Body of pancreas (tissue), 4 donors: ENCODE data around the gene TOPAZ1. TPM values are rescaled to one million over a fixed set of nuclear protein-coding genes. Genes with fewer than 3 reads are reported as not detected.

Source experiments
- ATAC-seq: fragments of 150-250 bp; one replicate; pipeline ENCODE4 v1.9.1; 2016
- DNase-seq, 4 donors: peaks; one replicate each; pipeline ENCODE4 v3.0.0-alpha.2; 2019
- H3K27ac ChIP-seq, 4 donors: fragments of 200-600 bp; sonication (generic); 1 replicate in 3 of 4; 2 replicates in 1 of 4; pipeline versions ENCODE4 v1.5.1 to v1.6.1; 2016 to 2019; ENCODE audit warnings: mild to moderate bottlenecking in 1 of 4, mixed read lengths in 1 of 4, moderate library complexity in 1 of 4
- H3K27me3 ChIP-seq, 2 donors: fragments of 200-600 bp; sonication (generic); one replicate each; pipeline ENCODE4 v1.6.0; 2016; ENCODE audit warnings: mild to moderate bottlenecking in 1 of 2
- H3K36me3 ChIP-seq, 2 donors: fragments of 200-600 bp; sonication (generic); replicated peaks in 1 of 2; 2 replicates each; pipeline ENCODE4 v1.5.1; 2016; ENCODE audit warnings: low read depth in 2 of 2; ENCODE audit not compliant: insufficient read depth in 1 of 2
- H3K4me1 ChIP-seq: fragments of 200-600 bp; sonication (generic); one replicate; pipeline ENCODE4 v1.6.0; 2016
- H3K4me3 ChIP-seq, 2 donors: fragments of 200-600 bp; sonication (generic); 1 replicate in 1 of 2; 2 replicates in 1 of 2; pipeline ENCODE4 v1.5.1; 2016 to 2019
- H3K9me3 ChIP-seq, 3 donors: fragments of 200-600 bp; sonication (generic); 1 replicate in 2 of 3; 2 replicates in 1 of 3; pipeline ENCODE4 v1.5.1; 2016
- POLR2A ChIP-seq, 3 donors: fragments of 450-650 bp; IDR thresholded peaks; one replicate each; pipeline ENCODE4 v1.6.1; 2016; ENCODE audit warnings: antibody characterized with exemption in 3 of 3, mild to moderate bottlenecking in 2 of 3
- WGBS, 2 donors: methylation state at CpG; one replicate each; pipeline ENCODE4 v1.1.5; 2017; 5-methylcytosine and 5-hydroxymethylcytosine counted together
- intact Hi-C: fragments of 100-400 bp; cut with DNase I; formaldehyde crosslinking; loops from one replicate; pipeline ENCODE4 v1.15.1; 2023
- total RNA-seq, 2 donors: library from RNA; depleted of rRNA; stranded (reverse); fragments of >200 nt; gene quantifications; one replicate each; pipeline ENCODE4 v1.1.0, GENCODE V29; 2016
- TF ChIP-seq, protein P1 (sequence below), 7 experiments: fragments of 450-650 bp in 4 of 7; fragments of 200-600 bp in 3 of 7; sonication (generic) in 3 of 7; IDR thresholded peaks; one replicate each; pipeline ENCODE4 v1.5.1; 2016 to 2019; ENCODE audit warnings: antibody characterized with exemption in 7 of 7

The TOPAZ1 gene
- total RNA-seq, 2 donors from 2014 or later: not detected

GRCh38 chr3:44208086-44208485 lies 33.6 kb upstream of the TOPAZ1 start:
- WGBS, 2 donors: 33 to 45% methylated on average over 1 of the region's 1 CpG
- intact Hi-C loops: loop anchor here (10.0 kb wide), 2 partner anchors 353 to 663 kb away; no protein-coding TSS in a partner anchor
- no peaks in the 10 kb centered on the region for H3K27me3 ChIP-seq
- no peak for ATAC-seq
- no peaks in the 10 kb centered on the region for H3K36me3 ChIP-seq
- no peak overlapping the region for H3K27ac ChIP-seq
- no peak for DNase-seq
- no peaks in the 10 kb centered on the region for H3K9me3 ChIP-seq
- no peak overlapping the region for H3K4me3 ChIP-seq
- no peaks in the 10 kb centered on the region for H3K4me1 ChIP-seq
- no peak for TF ChIP-seq POLR2A (IDR thresholded peaks at IDR 0.05)
- TF ChIP-seq, protein P1, sequence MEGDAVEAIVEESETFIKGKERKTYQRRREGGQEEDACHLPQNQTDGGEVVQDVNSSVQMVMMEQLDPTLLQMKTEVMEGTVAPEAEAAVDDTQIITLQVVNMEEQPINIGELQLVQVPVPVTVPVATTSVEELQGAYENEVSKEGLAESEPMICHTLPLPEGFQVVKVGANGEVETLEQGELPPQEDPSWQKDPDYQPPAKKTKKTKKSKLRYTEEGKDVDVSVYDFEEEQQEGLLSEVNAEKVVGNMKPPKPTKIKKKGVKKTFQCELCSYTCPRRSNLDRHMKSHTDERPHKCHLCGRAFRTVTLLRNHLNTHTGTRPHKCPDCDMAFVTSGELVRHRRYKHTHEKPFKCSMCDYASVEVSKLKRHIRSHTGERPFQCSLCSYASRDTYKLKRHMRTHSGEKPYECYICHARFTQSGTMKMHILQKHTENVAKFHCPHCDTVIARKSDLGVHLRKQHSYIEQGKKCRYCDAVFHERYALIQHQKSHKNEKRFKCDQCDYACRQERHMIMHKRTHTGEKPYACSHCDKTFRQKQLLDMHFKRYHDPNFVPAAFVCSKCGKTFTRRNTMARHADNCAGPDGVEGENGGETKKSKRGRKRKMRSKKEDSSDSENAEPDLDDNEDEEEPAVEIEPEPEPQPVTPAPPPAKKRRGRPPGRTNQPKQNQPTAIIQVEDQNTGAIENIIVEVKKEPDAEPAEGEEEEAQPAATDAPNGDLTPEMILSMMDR (IDR thresholded peaks at IDR 0.05): no peak

- H3K4me3 ChIP-seq: no peak overlapping the region
- H3K4me1 ChIP-seq: no peaks in the 10 kb centered on the region
- intact Hi-C loops: loop anchor here (10.0 kb wide), 2 partner anchors 354 to 664 kb away; no protein-coding TSS in a partner anchor
- TF ChIP-seq, protein P1 (IDR thresholded peaks at IDR 0.05): no peak
- no peak for TF ChIP-seq POLR2A (IDR thresholded peaks at IDR 0.05)
- ATAC-seq: no peak
- no peaks in the 10 kb centered on the region for H3K27me3 ChIP-seq
- H3K36me3 ChIP-seq: no peaks in the 10 kb centered on the region
- no peak overlapping the region for H3K27ac ChIP-seq
- no peak for DNase-seq
- H3K9me3 ChIP-seq: no peaks in the 10 kb centered on the region
Observed at GRCh38 chr3:44208568-44208967, 33.1 kb upstream of the TOPAZ1 start.

DNA sequence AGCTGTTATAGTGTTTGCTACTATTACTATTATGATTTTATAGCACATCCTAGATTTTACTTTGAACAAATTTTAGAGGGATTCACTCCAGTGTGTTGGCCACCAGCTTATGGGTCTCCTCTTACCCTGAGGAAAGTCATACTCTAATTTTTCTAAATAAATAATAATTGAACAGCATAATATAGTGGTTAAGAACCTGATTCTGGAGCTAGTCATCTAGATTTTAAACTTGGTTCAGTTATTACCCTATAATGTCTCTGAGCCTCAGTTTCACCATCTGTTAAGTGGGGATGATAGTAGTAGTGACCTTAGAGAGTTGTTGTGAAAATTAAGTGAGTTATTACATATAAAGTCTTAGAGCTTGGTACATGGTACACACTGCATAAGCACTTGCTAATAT lies 30.7 kb upstream of the TOPAZ1 start:
- Histone ChIP-seq H3K27ac (no peak overlapping the region), H3K36me3 (no peaks in the 10 kb centered on the region), H3K4me1 (no peaks in the 10 kb centered on the region), H3K27me3 (no peaks in the 10 kb centered on the region), H3K9me3 (no peaks in the 10 kb centered on the region), H3K4me3 (no peak overlapping the region)
- TF ChIP-seq, protein P1 (IDR thresholded peaks at IDR 0.05): no peak
- TF ChIP-seq POLR2A (IDR thresholded peaks at IDR 0.05): no peak
- intact Hi-C loops: no loop called here
- DNase-seq (no peak), ATAC-seq (no peak)

GRCh38 chr3:44222337-44222736 lies 19.3 kb upstream of the TOPAZ1 start:
- Histone ChIP-seq H3K4me3 (no peak overlapping the region), H3K36me3 (no peaks in the 10 kb centered on the region), H3K27ac (no peak overlapping the region), H3K27me3 (no peaks in the 10 kb centered on the region), H3K9me3 (no peaks in the 10 kb centered on the region), H3K4me1 (no peaks in the 10 kb centered on the region)
- WGBS, 2 donors: 33 to 63% methylated on average over 3 of the region's 3 CpGs
- TF ChIP-seq, protein P1 (IDR thresholded peaks at IDR 0.05): no peak
- no peak for TF ChIP-seq POLR2A (IDR thresholded peaks at IDR 0.05)
- intact Hi-C loops: no loop called here
- DNase-seq (no peak), ATAC-seq (no peak)

DNA sequence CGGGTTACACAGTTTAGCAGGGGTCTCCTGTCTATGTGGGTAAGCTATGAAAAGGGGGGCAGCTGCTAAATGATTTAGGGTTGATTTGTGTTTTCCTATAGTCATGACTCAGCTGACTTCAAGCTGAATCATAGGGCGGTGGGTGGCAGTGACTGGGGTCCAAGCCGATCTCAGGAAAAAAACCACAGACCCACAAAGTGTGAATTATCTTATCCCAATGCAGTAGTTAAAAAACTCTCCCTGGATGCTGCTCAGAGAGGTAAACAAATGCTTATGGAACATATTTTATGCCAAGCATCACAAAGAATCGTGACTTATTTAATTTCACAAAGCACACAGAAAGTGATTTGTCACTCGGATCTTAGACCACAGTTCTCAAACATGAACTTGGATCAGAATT lies 18.4 kb upstream of the TOPAZ1 start:
- H3K36me3 ChIP-seq: no peaks in the 10 kb centered on the region
- ATAC-seq (no peak), DNase-seq (no peak)
- no peaks in the 10 kb centered on the region for H3K4me1 ChIP-seq
- no peak overlapping the region for H3K27ac ChIP-seq
- TF ChIP-seq, protein P1 (IDR thresholded peaks at IDR 0.05): no peak
- no peak for TF ChIP-seq POLR2A (IDR thresholded peaks at IDR 0.05)
- WGBS, 2 donors: 60 to 62% methylated on average over 5 of the region's 5 CpGs
- H3K9me3 ChIP-seq: no peaks in the 10 kb centered on the region
- H3K27me3 ChIP-seq: no peaks in the 10 kb centered on the region
- no peak overlapping the region for H3K4me3 ChIP-seq
- intact Hi-C loops: no loop called here
